Head of caudate nucleus (tissue), 42 donors: ENCODE results near the gene RITA1.

Experiments
- DNase-seq, 42 donors: peaks; one replicate each; pipeline versions ENCODE4 v3.0.0 to v3.0.0-alpha.2; 2020 to 2021; ENCODE audit warnings: mixed read lengths in 7 of 42
- intact Hi-C: fragments of 100-400 bp; cut with DNase I; formaldehyde crosslinking; loops from one replicate; pipeline ENCODE4 v1.15.0; 2022

Gene RITA1

DNA sequence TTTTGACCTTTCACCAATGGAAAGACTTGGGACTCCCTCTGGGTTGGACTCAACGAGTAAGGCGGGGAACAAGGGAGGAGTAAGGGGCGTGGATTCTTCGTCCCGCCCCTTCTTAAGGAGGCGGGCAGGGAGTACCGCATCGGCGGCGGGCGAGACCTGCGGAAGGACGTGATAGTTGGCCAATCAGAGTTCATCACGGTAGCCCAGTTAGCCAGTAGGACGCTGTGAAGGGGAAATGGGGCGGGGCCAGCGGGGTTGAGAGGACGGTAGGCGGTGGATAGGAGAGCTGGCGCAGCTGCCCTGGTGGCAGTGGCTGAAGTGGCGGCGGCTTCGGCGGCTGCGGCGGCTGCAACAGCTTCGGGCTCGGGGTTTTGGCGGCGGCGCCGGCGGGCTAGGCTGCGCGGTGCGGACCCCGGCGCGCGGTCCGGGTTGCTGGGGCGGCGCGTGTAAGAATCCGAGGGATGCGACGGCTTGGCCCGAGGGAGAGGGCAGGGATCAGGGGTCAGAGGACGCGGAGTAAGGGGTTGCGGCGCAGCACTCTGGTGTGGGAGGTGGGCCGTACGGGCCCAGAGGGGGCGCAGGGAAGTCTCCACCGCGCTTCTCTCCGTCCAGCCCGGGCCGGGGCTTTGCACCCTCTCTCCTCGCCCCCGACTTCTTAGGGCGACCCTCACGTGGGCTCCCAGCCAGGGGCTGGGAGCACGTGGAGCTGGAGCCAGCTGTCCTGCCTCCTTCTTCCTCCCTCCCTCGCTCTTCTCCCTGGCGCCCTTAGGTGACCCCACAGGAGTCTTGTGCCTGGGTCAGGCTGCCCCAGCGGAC lies 35.9 kb downstream of the RITA1 start, which contains the start of gene TPCN1:
TSS of gene TPCN1 (plus strand) at position 284 of the 816 bp plus-strand sequence. CDS start 5,389 bp downstream, outside the sequence.
- peak; percentile 96 to 100 (median 99) for DNase-seq
- intact Hi-C loops, result loop anchor here (5.0 kb wide), 1 partner anchor 36 kb away; no protein-coding TSS in a partner anchor

DNA sequence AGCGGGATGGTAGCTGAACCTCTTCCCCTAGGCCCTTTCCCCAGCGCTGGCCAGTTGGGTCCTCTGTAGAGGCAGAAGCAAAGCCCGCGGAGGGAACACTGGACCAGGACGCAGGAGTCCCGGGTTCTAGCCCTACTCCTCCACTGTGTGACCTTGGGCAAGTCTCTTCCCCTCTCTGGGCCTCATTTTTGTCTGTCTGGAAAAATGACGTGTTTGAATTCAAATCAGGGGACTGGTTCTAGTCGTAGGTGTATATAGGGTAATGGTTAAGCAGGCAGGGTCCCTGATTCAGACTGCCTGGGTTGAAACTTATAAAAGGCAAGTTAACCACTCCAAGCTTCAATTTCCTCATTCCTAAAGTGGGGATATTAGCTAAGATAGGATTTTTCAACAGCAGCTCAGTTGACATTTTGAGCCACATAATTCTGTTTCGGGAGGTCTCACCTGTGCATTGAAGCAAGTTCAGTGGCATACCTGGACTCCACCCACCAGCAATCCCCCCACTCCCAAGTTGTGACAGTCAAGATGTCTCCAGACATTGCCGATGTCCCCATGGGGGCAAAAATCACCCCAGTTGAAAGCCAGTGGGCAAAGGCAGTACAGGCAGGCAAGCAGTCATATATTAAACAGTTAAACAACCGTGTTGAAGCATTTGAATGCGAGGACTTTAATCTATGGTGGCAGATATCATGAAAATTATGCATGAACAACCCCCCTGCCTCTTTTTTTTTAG lies 36.6 kb downstream of the RITA1 start:
- DNase-seq, result peak in 5 of 42 donors; percentile 14 to 51 (median 27)
- intact Hi-C loops, result loop anchor here (5.0 kb wide), 1 partner anchor 35 kb away; no protein-coding TSS in a partner anchor

DNA sequence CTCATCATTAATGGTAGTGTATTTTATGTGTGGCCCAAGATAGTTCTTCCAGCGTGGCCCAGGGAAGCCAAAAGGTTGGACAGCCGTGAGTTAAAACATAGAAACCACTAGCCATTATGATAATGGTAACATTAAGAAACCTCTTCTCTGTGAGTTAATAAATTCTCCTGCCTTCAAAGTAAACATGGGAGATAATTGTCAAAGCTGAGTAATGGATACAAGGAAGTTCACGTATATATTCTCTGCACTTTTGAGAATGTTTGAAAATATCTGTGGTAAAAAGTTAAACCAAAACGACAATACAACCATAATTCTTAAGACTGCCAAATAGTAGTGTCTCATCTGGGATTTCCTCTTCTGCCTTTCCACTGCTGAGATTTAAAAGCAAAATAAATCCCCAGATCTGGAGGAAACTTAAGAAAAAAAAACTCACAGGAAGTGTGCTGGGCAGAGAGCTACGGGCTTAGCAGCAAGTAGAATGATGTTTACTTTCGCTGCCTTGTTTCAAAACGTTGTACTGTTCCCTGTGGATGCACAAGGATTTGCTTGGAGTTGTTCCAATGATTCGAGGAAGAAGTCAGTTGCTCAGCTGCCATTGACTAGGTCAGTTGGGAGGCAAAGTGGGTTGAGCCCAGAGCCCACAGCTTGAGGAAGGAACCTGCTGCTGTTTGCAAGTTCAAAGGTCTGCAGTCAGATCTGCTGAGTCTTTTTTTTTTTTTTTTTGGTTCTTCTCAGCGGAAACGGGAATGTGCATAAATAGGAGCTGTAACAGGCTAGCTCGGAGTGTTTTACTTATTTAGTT lies 37.4 kb downstream of the RITA1 start:
- intact Hi-C loops, result loop anchor here (5.0 kb wide), 1 partner anchor 34 kb away; no protein-coding TSS in a partner anchor
- DNase-seq, result peak in 20 of 42 donors; percentile 26 to 71 (median 52)

DNA sequence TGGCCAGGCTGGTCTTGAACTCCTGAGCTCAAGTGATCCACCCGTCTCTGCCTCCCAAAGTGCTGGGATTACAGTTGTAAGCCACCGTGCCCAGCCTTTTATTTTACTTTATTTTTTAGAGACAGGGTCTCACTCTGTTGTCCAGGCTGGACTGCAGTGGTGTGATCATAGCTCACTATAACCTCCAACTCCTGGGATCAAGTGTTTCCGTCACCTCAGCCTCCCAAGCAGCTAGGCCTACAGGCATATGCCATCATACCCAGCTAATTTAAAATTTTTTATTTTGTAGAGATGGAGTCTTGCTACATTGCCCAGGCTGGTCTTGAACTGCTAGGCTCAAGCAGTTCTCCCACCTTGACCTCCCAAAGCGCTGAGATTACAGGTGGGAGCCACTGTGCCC lies 39.4 kb downstream of the RITA1 start:
- intact Hi-C loops, result loop anchor here (5.0 kb wide), 1 partner anchor 32 kb away; no protein-coding TSS in a partner anchor
- DNase-seq, result no peak

DNA sequence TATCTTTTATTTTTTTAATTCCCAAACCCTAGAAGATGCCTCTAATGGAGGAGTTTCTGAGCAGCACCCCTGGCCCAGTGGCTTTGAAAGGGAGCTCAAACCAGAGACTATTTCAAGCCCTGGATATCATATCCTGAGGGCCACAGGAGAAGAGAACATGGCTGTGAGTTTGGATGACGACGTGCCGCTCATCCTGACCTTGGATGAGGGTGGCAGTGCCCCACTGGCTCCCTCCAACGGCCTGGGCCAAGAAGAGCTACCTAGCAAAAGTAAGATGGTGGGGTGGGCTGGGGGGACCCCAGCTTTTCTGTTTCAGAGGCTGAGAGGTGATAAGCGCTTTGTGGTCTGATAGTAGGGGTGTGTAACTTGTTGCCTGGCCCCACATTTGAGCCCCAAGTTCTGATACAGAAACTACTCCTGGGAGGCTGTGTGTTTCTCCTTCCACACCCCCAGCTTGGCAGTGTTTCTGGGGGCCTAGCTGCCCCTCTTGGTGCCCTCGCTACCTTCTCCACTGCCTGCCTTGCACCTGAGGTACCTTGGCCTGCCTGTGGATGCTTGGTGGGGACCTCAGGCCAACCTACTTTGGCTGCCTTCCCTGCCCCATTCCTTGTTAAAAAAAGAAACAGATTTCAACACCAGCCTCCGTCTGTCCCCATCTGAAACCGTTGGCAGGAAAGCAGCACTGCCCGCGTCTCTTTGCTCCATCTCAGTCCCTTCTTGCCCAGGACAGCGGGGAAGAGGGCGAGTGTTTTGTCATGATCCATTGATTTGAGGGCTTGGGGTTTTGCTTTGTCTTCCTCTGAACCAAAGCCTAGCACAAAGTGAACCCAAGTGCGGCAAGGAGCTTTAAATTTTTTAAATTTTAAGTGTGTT lies 41.4 kb downstream of the RITA1 start:
- intact Hi-C loops, result no loop called here
- peak in 15 of 42 donors; percentile 27 to 72 (median 44) for DNase-seq

DNA sequence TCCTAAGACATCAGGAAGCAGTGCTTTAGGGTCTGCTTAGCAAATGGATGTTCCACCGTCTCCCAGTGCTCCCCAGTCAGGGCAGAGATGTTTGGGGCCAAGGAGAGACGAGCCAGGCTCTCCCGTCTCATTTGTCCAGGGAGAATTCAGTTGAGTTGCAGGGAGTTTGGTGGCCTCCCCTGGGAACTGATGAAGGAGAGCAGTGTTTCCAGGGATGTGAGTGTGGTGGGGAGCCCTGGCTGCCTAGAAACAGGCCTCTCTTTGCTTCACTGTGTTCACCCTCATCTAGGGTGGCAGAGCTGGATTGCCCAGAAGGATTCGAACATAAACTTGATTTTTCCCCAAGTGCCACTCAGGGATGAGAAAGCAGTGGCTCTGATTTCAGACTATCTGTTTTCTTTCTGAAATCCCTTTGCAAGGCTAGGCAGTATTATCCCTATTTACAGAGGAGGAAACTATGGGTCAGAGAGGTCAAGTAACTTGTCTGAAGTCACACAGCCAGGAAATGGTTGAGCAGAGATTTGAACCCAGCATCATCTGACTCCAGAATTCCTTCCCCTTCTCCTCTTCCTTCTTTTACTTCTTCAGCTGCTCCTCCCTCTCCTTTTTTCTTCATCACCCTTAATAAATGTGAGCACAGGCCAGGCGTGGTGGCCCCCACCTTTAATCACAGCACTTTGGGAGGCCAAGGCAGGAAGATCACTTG lies 42.3 kb downstream of the RITA1 start:
- no peak for DNase-seq
- intact Hi-C loops, result no loop called here

DNA sequence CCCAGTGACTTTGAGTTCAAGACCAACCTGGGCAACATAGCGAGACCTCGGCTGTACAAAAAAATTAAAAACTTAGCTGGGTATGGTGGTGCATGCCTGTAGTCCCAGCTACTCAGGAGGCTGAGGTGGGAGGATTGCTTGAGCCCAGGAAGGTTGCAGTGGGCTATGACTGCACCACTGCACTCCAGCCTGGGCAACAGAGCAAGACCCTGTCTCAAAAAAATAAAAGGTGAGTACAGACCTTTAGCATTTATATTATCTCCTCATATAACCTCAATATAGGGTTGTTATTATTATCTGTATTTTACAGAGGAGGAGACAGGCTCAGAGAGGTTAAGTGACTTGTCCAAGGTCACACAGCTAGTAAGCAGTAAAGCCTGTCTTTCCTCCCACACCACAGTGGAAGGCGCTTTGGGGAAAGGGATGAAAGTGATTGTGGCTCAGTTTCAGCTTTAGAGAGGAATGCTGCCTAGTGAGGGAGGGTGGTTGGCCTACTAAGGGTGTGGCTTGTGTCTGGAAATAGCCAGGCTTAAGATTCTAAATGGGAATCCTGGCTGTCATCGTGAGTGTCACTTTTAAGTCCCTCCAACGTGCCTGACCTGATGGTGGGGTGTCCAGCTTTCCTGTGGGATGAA lies 43.0 kb downstream of the RITA1 start:
- intact Hi-C loops, result no loop called here
- no peak for DNase-seq

DNA sequence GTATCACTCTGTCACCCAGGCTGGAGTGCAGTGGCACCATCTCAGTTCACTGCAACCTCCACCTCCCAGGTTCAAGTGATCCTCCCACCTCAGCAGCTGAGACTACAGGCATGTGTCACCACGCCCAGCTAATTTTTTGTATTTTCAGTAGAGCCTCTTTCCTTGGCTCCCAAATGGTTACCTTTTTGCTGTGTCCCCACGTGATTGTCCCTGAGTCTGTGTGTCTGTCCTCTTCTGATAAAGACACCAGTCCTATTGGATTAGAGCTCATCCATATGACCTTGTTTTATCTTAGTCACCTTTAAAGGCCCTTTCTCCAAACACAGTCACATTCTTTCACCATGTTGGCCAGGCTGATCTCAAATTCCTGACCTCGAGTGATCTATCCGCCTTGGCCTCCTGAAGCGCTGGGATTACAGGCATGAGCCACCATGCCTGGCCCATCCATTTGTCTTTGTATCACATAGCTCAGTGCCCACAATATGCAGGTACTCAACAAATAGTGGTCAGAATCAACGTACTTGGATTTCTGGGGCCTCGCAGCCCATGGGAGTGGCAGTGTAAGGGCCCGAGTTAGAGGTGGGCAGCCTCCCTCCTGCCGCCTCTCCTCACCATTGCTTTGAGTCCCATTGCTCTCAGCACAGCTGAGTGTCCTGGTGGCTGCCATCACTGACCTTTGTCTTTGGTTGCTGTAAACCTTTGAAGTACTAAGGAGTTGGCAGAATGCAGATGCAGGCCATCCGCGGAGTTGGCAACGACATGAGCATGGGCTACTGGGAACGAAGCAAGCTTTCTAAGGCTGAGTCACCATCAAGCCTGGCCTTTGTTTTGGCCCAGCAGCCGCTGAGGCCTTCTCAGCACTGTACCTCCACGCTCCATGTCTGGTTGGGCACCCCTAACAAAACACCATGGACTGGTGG lies 45.1 kb downstream of the RITA1 start:
- peak in 10 of 42 donors; percentile 31 to 74 (median 44) for DNase-seq

DNA sequence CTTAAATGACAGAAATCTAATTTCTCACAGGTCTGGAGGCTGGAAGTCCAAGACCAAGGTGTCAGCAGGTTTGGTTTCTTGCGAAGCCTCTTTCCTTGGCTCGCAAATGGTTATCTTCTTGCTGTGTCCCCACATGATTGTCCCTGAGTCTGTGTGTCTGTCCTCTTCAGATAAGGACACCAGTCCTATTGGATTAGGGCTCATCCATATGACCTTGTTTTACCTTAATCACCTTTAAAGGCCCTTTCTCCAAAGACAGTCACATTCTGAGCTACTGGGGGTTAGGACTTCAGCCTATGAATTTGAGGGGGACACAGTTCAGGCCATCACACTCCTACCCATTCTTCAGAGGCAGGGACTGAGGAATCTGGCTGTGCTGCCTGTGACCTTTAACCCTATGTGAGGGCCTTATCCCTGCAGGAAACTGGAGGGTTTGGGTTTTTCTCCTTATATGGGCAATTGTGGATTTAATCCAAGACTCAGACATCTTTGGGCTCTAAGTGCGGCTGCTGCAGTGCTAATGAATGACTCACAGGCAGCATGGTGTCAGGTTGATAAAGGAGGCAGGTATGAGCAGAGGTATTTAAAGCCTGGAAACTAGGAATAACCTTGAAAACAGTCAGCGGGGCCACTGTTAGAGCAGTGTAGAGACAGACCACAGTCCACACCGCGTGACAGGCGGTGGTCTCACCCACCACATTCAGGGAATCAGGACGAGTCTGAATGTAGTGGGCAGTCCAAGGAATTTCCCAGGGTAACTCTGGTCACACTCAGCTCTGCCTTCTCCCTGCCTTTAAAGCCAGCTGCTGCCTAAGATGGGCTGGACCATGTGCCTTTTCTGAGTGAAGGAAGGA lies 45.9 kb downstream of the RITA1 start:
- intact Hi-C loops, result no loop called here
- peak in 18 of 42 donors; percentile 13 to 81 (median 56) for DNase-seq

More for the DNA sequence above, 45.1 kb downstream of the RITA1 start:
- intact Hi-C loops, result no loop called here

DNA sequence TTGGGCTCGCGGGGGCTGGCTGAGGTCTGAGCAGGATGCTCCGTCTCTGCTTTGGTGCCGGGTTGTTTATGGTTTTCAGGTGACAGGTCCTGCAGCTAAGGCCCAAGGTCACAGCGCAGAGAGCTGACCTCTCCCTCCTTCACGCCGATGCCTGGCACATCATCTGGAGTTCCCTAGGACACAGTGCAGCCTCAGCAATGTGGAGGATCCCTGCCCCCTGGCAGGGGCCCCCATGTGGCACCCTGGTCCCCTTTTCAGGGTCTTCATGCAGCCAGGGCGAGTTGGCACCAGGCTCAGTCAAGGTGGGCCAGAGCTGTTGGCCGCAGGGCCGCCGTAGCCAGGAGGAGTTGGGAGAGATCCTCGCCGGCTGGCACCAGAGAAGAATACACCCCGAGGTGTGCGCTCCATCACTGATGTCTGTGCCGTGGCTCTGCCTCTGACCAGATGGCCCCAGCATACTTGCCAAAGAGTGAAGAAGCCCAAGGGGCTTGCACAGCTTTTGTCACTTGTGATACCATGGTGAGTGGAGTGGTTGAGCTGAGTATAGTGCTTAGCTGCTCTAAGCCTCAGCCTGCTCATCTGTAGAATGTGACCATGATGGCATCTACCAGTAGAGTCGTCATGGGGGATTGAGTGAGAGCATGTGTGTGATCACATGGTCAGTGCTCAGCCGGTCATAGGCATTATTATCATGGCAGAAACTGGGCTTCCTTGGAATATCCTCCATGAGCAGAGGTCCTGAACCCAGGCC lies 46.7 kb downstream of the RITA1 start:
- DNase-seq, result peak in 3 of 42 donors; percentile 8 to 22 (median 8)
- intact Hi-C loops, result no loop called here

DNA sequence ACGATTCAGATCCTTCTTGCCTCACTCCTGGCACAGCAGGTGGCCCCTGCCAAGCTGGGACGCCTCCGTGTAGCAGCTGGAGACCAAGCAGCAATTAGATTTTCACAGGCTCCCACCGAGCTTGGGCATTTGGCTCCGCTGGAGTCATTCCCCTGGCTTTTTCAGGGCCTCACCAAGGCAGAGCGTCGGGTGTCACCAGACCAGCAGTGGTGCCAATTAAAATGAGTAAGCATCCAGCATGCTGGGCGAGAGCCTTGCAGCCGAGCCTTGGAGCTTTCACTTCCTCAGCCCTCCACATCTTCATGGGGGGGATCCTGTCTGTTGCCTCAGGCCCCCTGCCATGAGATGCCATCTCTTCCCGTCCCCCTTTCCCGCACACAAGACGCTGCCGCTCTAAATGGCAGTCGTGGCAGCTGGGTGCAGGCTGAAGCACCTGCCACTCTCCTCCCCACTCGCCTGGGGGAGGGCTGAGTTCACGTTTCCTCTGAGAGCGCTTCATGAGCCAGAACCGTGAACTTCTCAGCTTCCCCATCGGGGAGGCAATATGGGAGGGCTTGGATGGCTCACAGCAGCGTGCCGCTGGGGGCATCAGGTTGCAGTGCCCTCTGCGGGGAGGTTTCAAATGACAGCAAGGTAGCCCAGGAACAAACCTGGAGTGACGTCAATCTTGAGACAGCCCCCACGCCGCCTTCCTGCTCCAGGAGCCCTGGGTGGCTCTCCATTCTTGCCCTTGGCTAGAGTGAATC lies 47.5 kb downstream of the RITA1 start:
- intact Hi-C loops, result no loop called here
- peak in 41 of 42 donors; percentile 43 to 88 (median 73) for DNase-seq

DNA sequence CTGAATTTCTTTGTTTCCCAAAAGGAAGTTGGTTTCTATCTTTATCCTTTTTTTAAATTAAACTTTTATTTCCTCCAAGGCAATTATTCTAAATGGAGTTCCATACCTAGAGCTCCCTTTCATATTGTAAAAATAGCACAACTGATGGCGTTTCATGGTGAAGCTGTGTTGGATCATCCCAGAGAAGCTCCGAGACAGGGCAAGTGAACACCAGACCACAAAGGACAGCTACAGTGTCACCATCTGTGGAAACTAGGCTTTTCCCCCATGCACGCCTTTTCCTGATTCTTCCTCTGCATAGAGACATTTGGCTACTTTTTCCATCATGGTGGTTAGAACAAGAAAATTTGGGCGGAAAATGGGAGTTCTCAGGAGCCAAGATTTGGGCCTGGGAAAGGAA lies 48.4 kb downstream of the RITA1 start:
- intact Hi-C loops, result no loop called here
- DNase-seq, result peak in 1 of 42 donors; percentile 4

DNA sequence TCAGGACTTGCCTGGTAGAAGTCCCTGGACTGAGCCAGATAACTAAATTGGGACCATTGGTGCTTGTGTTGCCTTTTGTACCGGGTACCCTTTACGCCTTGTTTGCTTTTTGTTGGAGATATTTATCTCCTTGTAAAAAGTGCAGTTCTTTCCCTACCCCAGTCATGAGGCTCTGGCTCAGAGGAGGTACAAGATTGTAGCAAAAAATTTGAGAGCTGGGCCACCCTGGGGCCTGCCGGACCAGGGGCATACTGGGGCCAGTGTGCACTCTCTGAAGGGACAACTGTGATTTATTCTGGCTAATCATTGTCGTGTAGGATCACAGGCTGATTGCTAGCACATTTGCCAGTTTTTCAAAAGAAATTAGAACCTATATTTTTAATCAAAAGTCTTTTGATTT lies 49.0 kb downstream of the RITA1 start:
- intact Hi-C loops, result no loop called here
- peak in 3 of 42 donors; percentile 6 to 10 (median 7) for DNase-seq
